ENCODE results near the gene PPFIA1.
"Not testable (repeated sequence)": the region's sequence is repeated elsewhere in the genome, so short reads cannot be mapped to it uniquely, and the experiment has no call there.

PPFIA1 gene

DNA sequence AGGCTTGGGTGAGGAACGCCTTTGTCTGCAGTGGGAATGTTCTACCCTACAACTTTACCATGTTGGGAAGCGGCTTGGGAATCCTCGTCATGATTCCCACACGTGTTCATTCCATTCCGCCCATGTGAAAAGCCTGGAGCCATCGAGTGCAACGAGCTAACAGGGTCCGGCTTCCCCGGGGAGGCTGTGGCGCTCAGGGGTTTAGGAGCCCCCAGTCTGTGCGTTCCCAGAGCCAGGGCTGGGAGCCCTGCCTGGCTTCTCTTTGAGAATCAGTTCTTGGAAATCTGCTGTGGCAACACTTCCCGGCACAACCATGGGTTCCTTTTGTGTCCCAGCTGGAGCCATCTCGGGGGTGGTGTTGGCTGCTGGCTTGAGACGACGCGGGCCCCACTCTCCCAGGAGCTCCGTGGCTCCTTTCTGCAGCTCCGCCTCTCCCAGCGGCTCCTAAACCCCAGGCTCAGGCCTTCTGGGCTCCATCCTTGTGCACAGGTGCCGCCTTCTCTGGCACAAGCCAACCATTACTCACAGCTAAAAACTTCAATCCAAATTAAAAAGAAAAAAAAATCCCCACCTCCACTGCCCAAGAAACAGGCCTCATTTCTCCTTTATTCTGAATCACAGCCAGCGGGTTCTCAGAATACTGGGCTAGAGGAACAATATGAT, 18.7 kb upstream of the PPFIA1 start:
- no peak for DNase-seq (ENCODE audit: low spot score)

DNA sequence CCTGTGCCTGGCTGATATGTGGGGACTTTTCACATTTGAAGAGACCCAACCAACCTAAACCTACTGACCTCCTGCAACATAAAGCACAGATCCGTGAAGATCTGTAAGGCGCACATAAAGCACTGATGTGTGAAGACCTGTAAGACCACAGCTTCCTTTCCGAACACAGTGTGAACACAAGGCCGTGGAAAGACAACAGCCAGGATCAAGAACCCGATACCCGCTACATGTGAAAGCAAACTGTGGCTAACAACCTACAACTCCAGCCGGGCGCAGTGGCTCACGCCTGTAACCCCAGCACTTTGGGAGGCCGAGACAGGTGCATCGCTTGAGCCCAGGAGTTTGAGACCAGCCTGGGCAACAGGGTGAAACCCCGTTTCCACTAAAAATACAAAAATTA, 17.6 kb upstream of the PPFIA1 start:
- DNase-seq (ENCODE audit: low spot score) = no peak

DNA sequence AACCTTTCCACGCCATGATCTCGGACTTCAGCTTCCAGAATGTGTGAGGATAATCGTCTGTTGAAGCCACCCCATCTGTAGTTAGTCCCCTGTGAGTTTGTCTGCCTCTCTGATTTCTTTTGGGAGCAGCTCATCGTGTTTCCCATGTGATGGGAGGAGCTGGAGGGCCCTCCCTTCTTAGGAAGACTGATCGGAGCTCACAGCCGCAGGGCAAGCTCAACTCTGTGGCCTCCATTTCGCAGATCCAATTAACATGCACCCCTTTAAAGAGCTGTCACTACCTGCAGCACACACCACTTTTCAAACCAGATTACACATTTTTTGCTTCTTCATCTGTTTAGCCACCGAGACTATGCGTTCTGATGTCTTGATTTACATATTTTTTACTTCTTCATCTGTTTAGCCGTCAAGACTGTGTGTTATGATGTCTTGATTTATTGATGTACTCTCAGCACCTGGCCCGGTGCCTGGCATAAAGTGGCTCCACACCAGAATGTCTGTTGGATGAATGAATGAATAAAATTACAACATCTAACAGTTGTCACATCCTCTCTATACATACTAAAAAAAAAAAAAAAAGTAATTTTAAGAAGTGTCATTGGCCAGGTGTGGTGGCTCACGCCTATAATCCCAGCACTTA, 14.9 kb upstream of the PPFIA1 start:
- no peak for DNase-seq (ENCODE audit: low spot score)

- DNase-seq (ENCODE audit: low spot score) = not testable (repeated sequence)
Measured at GRCh38 chr11:70259077-70259476, 11.4 kb upstream of the PPFIA1 start.

DNA sequence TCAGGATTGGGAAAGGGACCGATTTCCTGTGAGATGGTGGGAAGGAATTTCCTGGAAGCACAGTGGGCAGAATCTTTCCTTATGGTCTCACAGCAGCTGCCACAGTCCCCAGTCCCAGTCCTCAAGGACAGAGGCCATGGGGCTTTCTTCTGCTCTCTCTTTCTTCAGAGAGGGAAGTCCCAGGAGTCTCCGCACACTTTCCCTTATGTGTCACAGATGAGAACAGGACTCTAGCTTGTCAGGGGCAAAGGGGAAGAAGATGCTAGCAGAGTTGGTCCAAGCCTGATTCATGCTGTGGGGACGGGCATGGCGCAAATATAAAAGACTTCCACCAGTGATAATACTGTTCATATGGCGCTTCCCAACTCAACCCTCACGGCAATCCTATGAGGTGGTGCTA, 7.5 kb upstream of the PPFIA1 start:
- DNase-seq (ENCODE audit: low spot score) = no peak

DNA sequence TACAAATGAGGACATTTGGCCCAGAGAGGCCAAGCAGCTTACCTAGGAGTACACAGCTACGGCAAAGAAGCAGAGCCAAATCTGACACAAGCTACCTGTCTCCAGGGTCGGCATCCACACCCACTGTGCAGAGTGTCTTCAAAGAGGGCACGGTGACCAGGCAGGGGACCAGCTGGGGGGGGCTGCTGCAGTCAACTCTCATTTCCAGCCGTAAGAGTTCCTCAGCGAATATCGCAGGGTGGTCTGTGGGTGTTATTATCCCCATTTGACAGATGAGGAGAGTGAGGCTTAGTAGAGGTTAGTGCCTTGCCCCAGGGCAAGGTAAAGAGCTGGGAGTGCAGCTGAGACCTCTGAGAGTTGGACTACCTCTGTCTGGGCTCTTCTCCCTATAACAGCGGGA, 7.1 kb upstream of the PPFIA1 start:
- DNase-seq (ENCODE audit: low spot score) = no peak

DNA sequence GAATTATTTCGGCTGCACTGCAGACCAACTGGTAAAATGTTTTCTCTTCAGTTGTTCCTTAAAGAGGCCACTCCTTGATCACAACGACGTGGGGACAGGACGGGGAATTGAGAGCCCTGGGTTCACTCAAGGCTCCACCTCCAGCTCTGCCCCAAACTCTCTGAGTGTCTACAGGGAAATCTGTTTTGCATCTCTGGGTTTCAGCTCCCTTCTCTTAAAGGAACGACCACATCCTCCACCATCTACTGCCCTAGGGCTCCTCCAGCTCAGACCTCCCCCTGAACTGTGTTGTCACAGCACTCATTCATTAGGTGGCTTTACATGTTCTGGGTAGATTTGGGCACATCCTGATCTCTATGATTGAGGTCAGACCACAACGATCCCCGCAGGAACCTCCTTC, 5.1 kb upstream of the PPFIA1 start:
- DNase-seq (ENCODE audit: low spot score) = no peak

GRCh38 chr11:70267405-70267950, 3.0 kb upstream of the PPFIA1 start:
- DNase-seq (ENCODE audit: low spot score) = no peak

- no peak for DNase-seq (ENCODE audit: low spot score)
Measured at GRCh38 chr11:70268526-70268925, 2.0 kb upstream of the PPFIA1 start.

- DNase-seq (ENCODE audit: low spot score) = peak; percentile 26
Measured at GRCh38 chr11:70270877-70271648, 573 bp downstream of the PPFIA1 start.

GRCh38 chr11:70271649-70271953, 1.1 kb downstream of the PPFIA1 start:
- no peak for DNase-seq (ENCODE audit: low spot score)

DNA sequence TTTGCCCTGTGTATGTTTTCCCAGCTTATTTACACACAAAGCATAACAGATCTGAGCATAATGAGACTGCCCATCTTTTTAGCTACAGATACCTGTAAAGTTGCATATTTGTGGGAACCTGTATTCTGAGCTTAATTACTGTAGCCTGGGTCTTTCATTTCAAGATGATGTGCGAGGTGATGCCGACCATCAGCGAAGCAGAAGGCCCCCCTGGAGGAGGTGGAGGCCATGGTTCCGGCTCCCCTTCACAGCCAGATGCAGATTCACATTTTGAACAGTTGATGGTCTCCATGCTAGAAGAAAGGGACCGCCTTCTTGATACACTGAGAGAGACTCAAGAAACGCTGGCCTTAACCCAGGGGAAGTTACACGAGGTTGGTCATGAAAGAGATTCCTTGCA, 1.5 kb downstream of the PPFIA1 start:
- DNase-seq (ENCODE audit: low spot score) = no peak

GRCh38 chr11:70278994-70279393, 8.5 kb downstream of the PPFIA1 start:
- DNase-seq (ENCODE audit: low spot score) = no peak

DNA sequence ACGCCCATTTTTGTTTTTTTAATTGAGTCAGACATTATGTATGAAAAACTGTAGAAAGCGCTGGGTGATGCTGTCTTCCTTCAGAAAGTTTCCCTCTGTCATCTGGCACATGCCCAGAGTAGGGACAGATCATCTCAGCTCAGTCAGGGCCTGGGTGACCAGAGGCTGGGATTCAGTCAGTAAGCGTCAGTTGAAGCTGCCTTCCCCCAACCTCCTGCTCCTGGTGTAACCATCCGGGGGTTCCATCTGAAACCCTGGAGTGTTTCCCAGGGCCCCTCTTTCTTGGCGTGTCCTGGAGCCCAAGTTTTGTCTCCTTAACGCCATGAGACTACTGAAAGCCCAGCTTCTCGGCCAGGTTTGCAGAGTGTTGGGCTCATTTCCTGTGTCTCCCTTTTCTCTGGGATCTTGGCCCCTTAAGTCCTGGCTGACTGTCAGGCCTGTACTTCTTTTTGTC, 10.7 kb downstream of the PPFIA1 start:
- DNase-seq (ENCODE audit: low spot score) = no peak

- no peak for DNase-seq (ENCODE audit: low spot score)
Measured at GRCh38 chr11:70282012-70282411, 11.5 kb downstream of the PPFIA1 start.

DNA sequence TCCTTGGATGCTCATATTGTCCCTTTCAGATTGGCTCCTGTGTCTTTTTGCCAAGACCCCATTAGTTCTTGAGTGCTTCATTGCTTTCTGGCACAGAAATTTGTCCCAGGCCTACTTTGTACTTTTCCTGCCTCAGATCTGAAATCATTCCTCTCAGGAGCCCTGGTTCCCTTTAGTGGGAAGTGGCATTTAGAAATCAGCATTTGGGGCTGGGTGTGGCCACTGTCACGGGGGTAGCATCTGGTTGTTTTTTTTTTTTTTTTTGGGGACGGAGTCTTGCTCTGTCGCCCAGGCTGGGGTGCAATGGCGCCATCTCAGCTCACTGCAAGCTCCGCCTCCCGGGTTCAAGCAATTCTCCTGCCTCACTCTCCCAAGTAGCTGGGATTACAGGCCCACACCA, 18.2 kb downstream of the PPFIA1 start:
- DNase-seq (ENCODE audit: low spot score) = no peak

GRCh38 chr11:70289582-70289981, 19.1 kb downstream of the PPFIA1 start:
- no peak for DNase-seq (ENCODE audit: low spot score)

- no peak for DNase-seq (ENCODE audit: low spot score)
Measured at GRCh38 chr11:70290361-70291065, 20.0 kb downstream of the PPFIA1 start.

- DNase-seq (ENCODE audit: low spot score) = no peak
Measured at GRCh38 chr11:70292166-70292565, 21.7 kb downstream of the PPFIA1 start.

GRCh38 chr11:70292863-70293262, 22.4 kb downstream of the PPFIA1 start:
- DNase-seq (ENCODE audit: low spot score) = no peak

DNA sequence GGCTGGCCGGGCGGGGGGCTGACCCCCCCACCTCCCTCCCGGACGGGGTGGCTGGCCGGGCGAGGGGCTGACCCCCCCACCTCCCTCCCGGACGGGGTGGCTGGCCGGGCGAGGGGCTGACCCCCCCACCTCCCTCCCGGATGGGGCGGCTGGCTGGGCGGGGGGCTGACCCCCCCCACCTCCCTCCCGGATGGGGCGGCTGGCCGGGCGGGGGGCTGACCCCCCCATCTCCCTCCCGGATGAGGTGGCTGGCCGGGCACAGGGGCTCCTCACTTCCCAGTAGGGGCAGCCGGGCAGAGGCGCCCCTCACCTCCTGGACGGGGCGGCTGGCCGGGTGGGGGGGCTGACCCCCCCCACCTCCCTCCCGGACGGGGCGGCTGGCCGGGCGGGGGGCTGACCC, 24.7 kb downstream of the PPFIA1 start:
- not testable (repeated sequence) for DNase-seq (ENCODE audit: low spot score)

GRCh38 chr11:70296681-70297080, 26.2 kb downstream of the PPFIA1 start:
- DNase-seq (ENCODE audit: low spot score) = no peak
